Measurements from ENCODE around the gene MRPL54.

- TF ChIP-seq CTCF (conservative IDR thresholded peaks at IDR 0.05; ENCODE audit: low read length) (no peak), EZH2phosphoT487 (IDR thresholded peaks at IDR 0.05; ENCODE audit: borderline replicate concordance) (no peak)
These were observed 12.3 kb upstream of the MRPL54 start for GRCh38 chr19:3750211-3750610.

Measured in Loucy (cell line).